Neutrophil (primary cell): ENCODE data around the gene NEURL1.

Experiments
- H3K27ac ChIP-seq: fragments of 200-600 bp; sonication (generic); 2 replicates; pipeline ENCODE4 v1.5.1; 2016; ENCODE audit warnings: mild to moderate bottlenecking, moderate library complexity
- H3K27me3 ChIP-seq: fragments of 200-600 bp; sonication (generic); 2 replicates; pipeline ENCODE4 v1.6.0; 2016; ENCODE audit warnings: mild to moderate bottlenecking
- H3K36me3 ChIP-seq: fragments of 200-600 bp; sonication (generic); 2 replicates; pipeline ENCODE4 v1.5.1; 2017
- H3K4me1 ChIP-seq, 2 experiments: fragments of 200-600 bp in 1 of 2; sonication (generic) in 1 of 2; 1 replicate in 1 of 2; 2 replicates in 1 of 2; pipeline versions ENCODE4 v1.5.1 to v1.6.1; 2013 to 2016; ENCODE audit warnings: low read depth in 1 of 2, low read length in 1 of 2, mild to moderate bottlenecking in 1 of 2, moderate library complexity in 1 of 2; ENCODE audit not compliant: control insufficient read depth in 1 of 2, insufficient read depth in 1 of 2
- H3K4me3 ChIP-seq, 2 experiments: fragments of 200-600 bp in 1 of 2; sonication (generic) in 1 of 2; 1 replicate in 1 of 2; 2 replicates in 1 of 2; pipeline ENCODE4 v1.5.1; 2013 to 2016; ENCODE audit warnings: low read depth in 1 of 2, low read length in 1 of 2, mild to moderate bottlenecking in 1 of 2, moderate library complexity in 1 of 2
- H3K9me3 ChIP-seq: fragments of 200-600 bp; sonication (generic); 2 replicates; pipeline ENCODE4 v1.5.1; 2016
- CTCF ChIP-seq: fragments of 200-600 bp; sonication (generic); IDR thresholded peaks from 2 replicates; pipeline ENCODE4 v1.5.1; 2016; ENCODE audit warnings: antibody characterized with exemption

The NEURL1 gene

DNA sequence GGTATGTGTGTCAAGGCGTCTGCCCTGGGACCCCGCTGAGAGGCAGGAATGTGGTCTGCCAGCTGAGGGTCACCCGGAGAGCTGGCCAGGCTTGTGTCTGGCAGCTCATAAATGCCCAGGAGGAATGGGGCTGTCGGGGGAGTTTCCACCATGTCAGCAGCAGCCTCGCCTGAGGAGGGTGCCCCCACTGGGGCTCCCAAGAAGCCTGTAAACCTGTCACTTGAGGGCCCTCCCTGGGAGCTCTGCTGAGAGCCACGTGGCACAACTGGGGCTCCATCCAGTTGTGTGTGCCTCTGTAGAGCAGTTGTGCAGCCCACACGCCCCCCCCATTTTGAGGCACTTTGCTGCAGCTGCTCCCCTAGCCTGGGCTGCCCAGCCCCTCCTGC is 70.6 kb downstream of the NEURL1 start:
- no peaks in the 10 kb centered on the region for H3K36me3 ChIP-seq
- no peak overlapping the region for H3K4me3 ChIP-seq
- no peaks in the 10 kb centered on the region for H3K9me3 ChIP-seq
- no peak overlapping the region for H3K27ac ChIP-seq
- H3K4me1 ChIP-seq: no peaks in the 10 kb centered on the region
- H3K27me3 ChIP-seq: peaks cover 6% of the 10 kb centered on the region
- TF ChIP-seq CTCF: no peak

DNA sequence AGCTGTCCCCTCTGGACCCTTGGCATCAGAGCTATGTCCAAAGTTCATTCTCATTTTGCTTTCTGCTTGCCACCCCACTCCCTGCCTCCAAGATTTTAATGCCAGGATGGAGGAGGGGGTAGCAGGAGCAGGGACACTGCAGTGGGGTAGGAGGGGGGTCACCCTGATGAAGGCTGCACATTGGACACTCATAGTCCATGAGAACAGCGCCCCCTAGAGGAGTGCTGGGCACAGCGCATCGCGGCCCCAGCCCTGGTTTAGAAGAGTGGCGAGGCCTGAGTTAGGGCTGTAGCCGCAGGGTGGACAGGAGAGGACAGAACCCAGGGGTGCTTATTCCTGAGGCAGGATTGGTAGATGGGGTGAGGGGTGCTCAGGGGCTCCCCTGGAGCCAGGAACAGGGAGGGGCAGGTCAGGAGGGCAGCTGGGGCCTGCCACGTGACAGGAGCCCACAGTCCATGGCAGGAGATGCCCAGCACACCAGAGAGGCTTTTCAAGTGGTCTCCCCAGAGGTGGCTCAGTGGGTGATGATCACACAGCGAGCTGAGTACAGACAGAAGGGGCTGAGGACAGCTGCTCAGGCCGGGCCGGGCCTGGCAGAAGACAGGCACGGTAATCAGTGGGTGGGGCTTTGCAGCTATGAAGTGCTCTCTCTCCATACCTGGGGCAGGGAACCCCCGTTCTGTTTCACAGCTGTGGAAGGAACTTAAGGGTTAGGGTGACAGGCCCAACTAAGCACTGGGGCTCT is 71.4 kb downstream of the NEURL1 start:
- H3K9me3 ChIP-seq: no peaks in the 10 kb centered on the region
- no peak overlapping the region for H3K4me3 ChIP-seq
- no peaks in the 10 kb centered on the region for H3K4me1 ChIP-seq
- H3K27ac ChIP-seq: no peak overlapping the region
- peak; percentile 63 for TF ChIP-seq CTCF
- H3K27me3 ChIP-seq: no peaks in the 10 kb centered on the region
- H3K36me3 ChIP-seq: no peaks in the 10 kb centered on the region

DNA sequence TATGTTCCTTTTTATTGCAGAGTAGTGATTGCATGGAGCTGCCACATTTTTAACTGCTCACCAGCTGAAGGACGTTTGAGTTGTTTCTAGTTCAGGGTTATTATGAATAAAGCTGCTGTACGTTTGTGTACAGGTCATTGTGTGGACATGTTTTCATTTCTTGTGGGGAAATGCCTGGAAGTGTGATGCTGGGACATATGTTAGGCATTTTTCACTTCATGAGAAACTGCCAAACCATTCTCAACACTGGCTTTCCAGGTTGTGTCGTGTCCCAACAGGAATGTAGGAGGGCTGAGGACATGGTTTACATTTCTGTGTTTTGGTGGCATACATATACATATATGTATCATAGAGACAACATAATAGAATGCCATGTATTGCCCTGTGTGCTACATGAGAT is 73.0 kb downstream of the NEURL1 start:
- H3K27me3 ChIP-seq: no peaks in the 10 kb centered on the region
- H3K36me3 ChIP-seq: no peaks in the 10 kb centered on the region
- no peak for TF ChIP-seq CTCF
- H3K4me1 ChIP-seq: no peaks in the 10 kb centered on the region
- no peak overlapping the region for H3K27ac ChIP-seq
- no peaks in the 10 kb centered on the region for H3K9me3 ChIP-seq
- no peak overlapping the region for H3K4me3 ChIP-seq

- Histone ChIP-seq H3K27ac (no peak overlapping the region), H3K36me3 (no peaks in the 10 kb centered on the region), H3K27me3 (no peaks in the 10 kb centered on the region), H3K9me3 (no peaks in the 10 kb centered on the region), H3K4me1 (no peaks in the 10 kb centered on the region), H3K4me3 (no peak overlapping the region)
- TF ChIP-seq CTCF: no peak
Observed at GRCh38 chr10:103568505-103568904, 75.0 kb downstream of the NEURL1 start.

DNA sequence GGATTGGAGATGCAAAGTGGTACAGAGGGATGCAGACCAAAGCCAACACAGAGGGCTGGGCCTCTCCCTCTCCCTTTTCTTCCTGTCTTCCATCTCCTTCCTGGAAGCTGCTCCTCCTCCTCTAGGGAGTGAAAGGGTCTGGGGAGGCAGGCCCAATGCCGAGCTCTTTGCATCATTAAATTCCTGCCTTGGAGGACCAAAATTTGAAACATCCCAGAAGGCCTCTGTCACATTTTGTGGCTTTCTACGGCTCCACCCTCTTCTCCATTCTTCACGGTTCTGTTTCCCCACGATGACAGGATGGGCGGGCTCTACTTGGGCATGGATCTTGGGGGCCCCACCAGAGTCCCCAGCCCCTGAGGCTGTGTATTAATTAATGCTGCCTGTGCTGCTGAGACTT is 76.4 kb downstream of the NEURL1 start:
- H3K9me3 ChIP-seq: no peaks in the 10 kb centered on the region
- no peaks in the 10 kb centered on the region for H3K27me3 ChIP-seq
- no peaks in the 10 kb centered on the region for H3K4me1 ChIP-seq
- no peak for TF ChIP-seq CTCF
- H3K27ac ChIP-seq: no peak overlapping the region
- no peaks in the 10 kb centered on the region for H3K36me3 ChIP-seq
- no peak overlapping the region for H3K4me3 ChIP-seq
